GM23248 (cell line): Measurements from ENCODE around the gene ZBTB43. TPM values are rescaled to one million over a fixed set of nuclear protein-coding genes. Genes with fewer than 3 reads are reported as not detected.

Experiments
- DNase-seq: peaks from one replicate; pipeline ENCODE4 v3.0.0-alpha.2; 2015
- H2AFZ ChIP-seq: fragments of 200-600 bp; sonication (generic); 2 replicates; pipeline ENCODE4 v1.6.1; 2016; ENCODE audit warnings: antibody characterized with exemption
- H3F3A ChIP-seq: fragments of 200-600 bp; sonication (generic); 2 replicates; pipeline ENCODE4 v1.6.1; 2016; ENCODE audit warnings: mild to moderate bottlenecking, antibody characterized with exemption, mixed run types; ENCODE audit not compliant: insufficient read depth
- H3K27ac ChIP-seq: fragments of 200-600 bp; sonication (generic); 2 replicates; pipeline ENCODE4 v1.5.1; 2016; ENCODE audit warnings: mild to moderate bottlenecking
- H3K27me3 ChIP-seq: fragments of 200-600 bp; sonication (generic); replicated peaks from 2 replicates; pipeline ENCODE4 v1.6.1; 2016; ENCODE audit warnings: mild to moderate bottlenecking; ENCODE audit not compliant: insufficient read depth
- H3K36me3 ChIP-seq: fragments of 200-600 bp; sonication (generic); 2 replicates; pipeline ENCODE4 v1.6.1; 2016; ENCODE audit warnings: low read depth, mild to moderate bottlenecking
- H3K4me1 ChIP-seq: fragments of 200-600 bp; sonication (generic); 2 replicates; pipeline ENCODE4 v1.6.1; 2016; ENCODE audit warnings: mild to moderate bottlenecking; ENCODE audit not compliant: insufficient read depth
- H3K4me2 ChIP-seq: fragments of 200-600 bp; sonication (generic); one replicate; pipeline ENCODE4 v1.6.1; 2016; ENCODE audit warnings: mild to moderate bottlenecking; ENCODE audit not compliant: unreplicated experiment
- H3K4me3 ChIP-seq: fragments of 200-600 bp; sonication (generic); 2 replicates; pipeline ENCODE4 v1.5.1; 2016; ENCODE audit warnings: mild to moderate bottlenecking
- H3K79me2 ChIP-seq: fragments of 200-600 bp; sonication (generic); 2 replicates; pipeline ENCODE4 v1.6.1; 2016; ENCODE audit warnings: mild to moderate bottlenecking; ENCODE audit not compliant: insufficient read depth
- H3K9ac ChIP-seq: fragments of 200-600 bp; sonication (generic); 2 replicates; pipeline ENCODE4 v1.6.1; 2016; ENCODE audit warnings: mild to moderate bottlenecking
- H3K9me2 ChIP-seq: fragments of 200-600 bp; sonication (generic); 2 replicates; pipeline ENCODE4 v1.6.1; 2016; ENCODE audit warnings: mixed run types, mild to moderate bottlenecking, moderate library complexity; ENCODE audit not compliant: insufficient read depth
- H3K9me3 ChIP-seq: fragments of 200-600 bp; sonication (generic); one replicate; pipeline ENCODE4 v1.6.1; 2017; ENCODE audit warnings: low read depth
- H4K20me1 ChIP-seq: fragments of 200-600 bp; sonication (generic); 2 replicates; pipeline ENCODE4 v1.6.0; 2016; ENCODE audit not compliant: insufficient read depth
- EZH2 ChIP-seq: fragments of 200-600 bp; sonication (generic); IDR thresholded peaks from 2 replicates; pipeline ENCODE4 v1.6.1; 2018; ENCODE audit warnings: antibody characterized with exemption, mild to moderate bottlenecking; ENCODE audit not compliant: insufficient read depth, poor library complexity, severe bottlenecking
- EZH2phosphoT487 ChIP-seq: fragments of 200-600 bp; sonication (generic); IDR thresholded peaks from 2 replicates; pipeline ENCODE4 v1.6.1; 2018; ENCODE audit warnings: antibody characterized with exemption, moderate library complexity, mild to moderate bottlenecking, low read depth; ENCODE audit not compliant: insufficient read depth
- WGBS, 2 experiments: methylation state at CpG; one replicate each; pipeline ENCODE4 v1.1.6; 2015 to 2017; ENCODE audit warnings: low lambda C conversion rate in 2 of 2, low coverage in 1 of 2; ENCODE audit errors: missing lambda C conversion rate in 2 of 2; 5-methylcytosine and 5-hydroxymethylcytosine counted together
- in situ Hi-C: fragments of 300-500 bp; cut with MboI; formaldehyde crosslinking; loops from 2 replicates; pipeline ENCODE4 v1.15.0; 2020
- polyA plus RNA-seq: library from polyadenylated mRNA; unstranded; fragments of >200 nt; fragmentation: Nextera tagmentation; extraction: Ambion mirVana; gene quantifications from 2 replicates; pipeline ENCODE4 v1.2.1, GENCODE V29; 2016
- total RNA-seq: library from RNA; depleted of rRNA; stranded (reverse); fragments of >200 nt; shearing (Covaris generic); gene quantifications from 2 replicates; pipeline ENCODE4 v1.2.3, GENCODE V29; 2014; rRNA removed

The ZBTB43 gene
- total and polyA plus RNA-seq, 2 experiments from 2014 or later = 8.5 to 12.3 TPM

DNA sequence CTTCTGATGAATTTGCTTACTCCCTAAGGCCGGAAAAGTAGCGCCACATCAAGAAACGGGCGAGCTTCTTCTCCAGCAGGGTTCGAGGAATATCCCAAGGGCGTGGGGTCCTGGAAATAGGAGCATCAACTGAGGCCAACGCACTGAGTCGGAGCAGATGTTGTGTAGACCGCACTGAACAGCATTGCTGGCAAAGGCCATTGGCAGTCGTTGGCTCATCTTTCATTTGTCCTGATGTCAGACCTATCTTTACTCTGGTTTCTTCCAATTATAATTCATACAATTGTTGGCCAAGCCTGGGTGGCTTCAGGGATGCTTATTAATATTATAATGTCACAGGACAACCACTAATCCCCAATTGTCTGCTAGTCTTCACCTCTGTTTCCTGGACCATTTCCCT, 82.1 kb downstream of the ZBTB43 start:
- H3K27me3 ChIP-seq = no peaks in the 10 kb centered on the region
- no peak overlapping the region for H3K27ac ChIP-seq
- DNase-seq = no peak
- in situ Hi-C loops = no loop called here
- no peaks in the 10 kb centered on the region for H3K9me3 ChIP-seq
- peaks cover 8% of the 10 kb centered on the region; the same call in 1 of the 2 replicates for H3K4me1 ChIP-seq
- 20 to 22% methylated on average over 10 of the region's 10 CpGs for WGBS, 2 experiments
- H3K79me2 ChIP-seq = peaks cover 21% of the 10 kb centered on the region
- H3F3A ChIP-seq = peaks cover 8% of the 10 kb centered on the region; the same call in 1 of the 2 replicates
- no peak overlapping the region for H2AFZ ChIP-seq
- no peaks in the 10 kb centered on the region; the same call in 1 of the 2 replicates for H4K20me1 ChIP-seq
- TF ChIP-seq EZH2phosphoT487 = no peak
- TF ChIP-seq EZH2 = no peak
- H3K4me2 ChIP-seq = no peak overlapping the region
- H3K36me3 ChIP-seq = no peaks in the 10 kb centered on the region
- H3K9me2 ChIP-seq = no peaks in the 10 kb centered on the region
- H3K4me3 ChIP-seq = no peak overlapping the region
- no peak overlapping the region for H3K9ac ChIP-seq

Other genes with a start within 250 kb of the ZBTB43 start
- gene LMX1B, start 191.1 kb upstream of the ZBTB43 start, total RNA-seq = not detected in 2 replicates
- not detected in 2 replicates for gene LMX1B, start 191.1 kb upstream of the ZBTB43 start, polyA plus RNA-seq
- 5.5 and 7.5 TPM in 2 replicates for gene ZBTB34, start 55.6 kb downstream of the ZBTB43 start, total RNA-seq
- 2.3 and 2.4 TPM in 2 replicates for gene ZBTB34, start 55.6 kb downstream of the ZBTB43 start, polyA plus RNA-seq
- gene RALGPS1, start 109.7 kb downstream of the ZBTB43 start, total RNA-seq = 1.8 and 2.1 TPM in 2 replicates
- 0.54 and 0.71 TPM in 2 replicates for gene RALGPS1, start 109.7 kb downstream of the ZBTB43 start, polyA plus RNA-seq